ENCODE measurements around the gene NECTIN2. TPM values are rescaled to one million over a fixed set of nuclear protein-coding genes. Genes with fewer than 3 reads are reported as not detected.
"Not testable (repeated sequence)": the region's sequence is repeated elsewhere in the genome, so short reads cannot be mapped to it uniquely, and the experiment has no call there.

The NECTIN2 gene
- total RNA-seq, 1 donor from 2014 or later: 0.35 TPM

DNA sequence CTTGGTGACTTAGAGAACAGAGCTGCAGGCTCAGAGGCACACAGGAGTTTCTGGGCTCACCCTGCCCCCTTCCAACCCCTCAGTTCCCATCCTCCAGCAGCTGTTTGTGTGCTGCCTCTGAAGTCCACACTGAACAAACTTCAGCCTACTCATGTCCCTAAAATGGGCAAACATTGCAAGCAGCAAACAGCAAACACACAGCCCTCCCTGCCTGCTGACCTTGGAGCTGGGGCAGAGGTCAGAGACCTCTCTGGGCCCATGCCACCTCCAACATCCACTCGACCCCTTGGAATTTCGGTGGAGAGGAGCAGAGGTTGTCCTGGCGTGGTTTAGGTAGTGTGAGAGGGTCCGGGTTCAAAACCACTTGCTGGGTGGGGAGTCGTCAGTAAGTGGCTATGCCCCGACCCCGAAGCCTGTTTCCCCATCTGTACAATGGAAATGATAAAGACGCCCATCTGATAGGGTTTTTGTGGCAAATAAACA, 78.2 kb downstream of the NECTIN2 start:
- Mint-ChIP-seq H3K4me1 (peaks cover 8% of the 10 kb centered on the region), H3K9me3 (no peaks in the 10 kb centered on the region), H3K4me3 (no peak overlapping the region), H3K27me3 (peaks cover 20% of the 10 kb centered on the region), H3K27ac (no peak overlapping the region), H3K36me3 (ENCODE audit: low read depth) (no peaks in the 10 kb centered on the region)
- no peak for DNase-seq
- ATAC-seq (ENCODE audit: low read depth): no peak
- TF ChIP-seq, protein P1, sequence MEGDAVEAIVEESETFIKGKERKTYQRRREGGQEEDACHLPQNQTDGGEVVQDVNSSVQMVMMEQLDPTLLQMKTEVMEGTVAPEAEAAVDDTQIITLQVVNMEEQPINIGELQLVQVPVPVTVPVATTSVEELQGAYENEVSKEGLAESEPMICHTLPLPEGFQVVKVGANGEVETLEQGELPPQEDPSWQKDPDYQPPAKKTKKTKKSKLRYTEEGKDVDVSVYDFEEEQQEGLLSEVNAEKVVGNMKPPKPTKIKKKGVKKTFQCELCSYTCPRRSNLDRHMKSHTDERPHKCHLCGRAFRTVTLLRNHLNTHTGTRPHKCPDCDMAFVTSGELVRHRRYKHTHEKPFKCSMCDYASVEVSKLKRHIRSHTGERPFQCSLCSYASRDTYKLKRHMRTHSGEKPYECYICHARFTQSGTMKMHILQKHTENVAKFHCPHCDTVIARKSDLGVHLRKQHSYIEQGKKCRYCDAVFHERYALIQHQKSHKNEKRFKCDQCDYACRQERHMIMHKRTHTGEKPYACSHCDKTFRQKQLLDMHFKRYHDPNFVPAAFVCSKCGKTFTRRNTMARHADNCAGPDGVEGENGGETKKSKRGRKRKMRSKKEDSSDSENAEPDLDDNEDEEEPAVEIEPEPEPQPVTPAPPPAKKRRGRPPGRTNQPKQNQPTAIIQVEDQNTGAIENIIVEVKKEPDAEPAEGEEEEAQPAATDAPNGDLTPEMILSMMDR (IDR thresholded peaks at IDR 0.05): no peak
- intact Hi-C loops (cut with micrococcal nuclease): no loop called here
- CTCF ChIA-PET: no interaction called here
- POLR2A ChIA-PET: interaction anchor here (0.6 kb wide), 1 partner anchor 388 kb away, joined by 3 read pairs; no protein-coding TSS in a partner anchor

DNA sequence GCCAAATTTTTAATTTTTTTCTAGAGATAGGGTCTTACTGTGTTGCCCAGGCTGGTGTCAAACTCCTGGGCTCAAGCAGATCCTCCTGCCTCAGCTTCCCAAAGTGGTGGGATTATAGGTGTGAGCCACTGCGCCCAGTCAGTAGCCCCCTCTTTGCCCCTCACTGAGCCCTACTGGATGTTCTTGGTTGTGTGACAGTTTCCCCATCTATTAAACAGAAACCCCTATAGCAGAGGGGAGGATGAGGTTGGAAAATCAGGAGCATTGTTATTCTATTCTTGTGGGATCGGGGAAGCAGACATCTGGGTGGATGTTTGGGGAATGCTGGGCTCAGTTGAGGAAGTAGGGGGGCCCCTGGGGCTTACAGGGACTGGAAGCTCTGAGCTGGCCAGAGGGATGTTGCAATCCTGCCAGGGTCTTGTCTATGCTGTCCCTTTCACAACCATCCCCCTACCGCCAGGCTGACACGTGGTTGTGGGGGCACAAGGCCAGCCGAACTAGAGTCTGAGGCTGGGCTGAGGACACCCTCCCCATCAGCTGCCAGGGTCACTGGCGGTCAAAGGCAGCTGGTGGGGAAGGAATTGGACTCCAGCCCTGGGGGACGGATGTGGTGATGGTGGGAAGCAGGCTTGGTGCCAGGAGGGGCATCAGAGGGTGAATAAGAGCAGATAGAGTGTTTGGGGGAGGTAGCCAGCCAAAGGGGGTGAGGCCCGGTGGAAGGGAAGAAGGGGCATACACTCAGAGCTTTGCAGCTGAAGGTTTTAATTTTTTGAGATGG, 79.2 kb downstream of the NECTIN2 start:
- ATAC-seq (ENCODE audit: low read depth) (no peak), DNase-seq (no peak)
- H3K36me3 Mint-ChIP-seq (ENCODE audit: low read depth): no peaks in the 10 kb centered on the region
- H3K9me3 Mint-ChIP-seq: no peaks in the 10 kb centered on the region
- TF ChIP-seq, protein P1 (IDR thresholded peaks at IDR 0.05): no peak
- intact Hi-C loops (cut with micrococcal nuclease): no loop called here
- ChIA-PET POLR2A (no interaction called here), CTCF (no interaction called here)
- H3K4me1 Mint-ChIP-seq: peaks cover 8% of the 10 kb centered on the region
- H3K27me3 Mint-ChIP-seq: peaks cover 20% of the 10 kb centered on the region
- H3K4me3 Mint-ChIP-seq: no peak overlapping the region
- H3K27ac Mint-ChIP-seq: no peak overlapping the region

DNA sequence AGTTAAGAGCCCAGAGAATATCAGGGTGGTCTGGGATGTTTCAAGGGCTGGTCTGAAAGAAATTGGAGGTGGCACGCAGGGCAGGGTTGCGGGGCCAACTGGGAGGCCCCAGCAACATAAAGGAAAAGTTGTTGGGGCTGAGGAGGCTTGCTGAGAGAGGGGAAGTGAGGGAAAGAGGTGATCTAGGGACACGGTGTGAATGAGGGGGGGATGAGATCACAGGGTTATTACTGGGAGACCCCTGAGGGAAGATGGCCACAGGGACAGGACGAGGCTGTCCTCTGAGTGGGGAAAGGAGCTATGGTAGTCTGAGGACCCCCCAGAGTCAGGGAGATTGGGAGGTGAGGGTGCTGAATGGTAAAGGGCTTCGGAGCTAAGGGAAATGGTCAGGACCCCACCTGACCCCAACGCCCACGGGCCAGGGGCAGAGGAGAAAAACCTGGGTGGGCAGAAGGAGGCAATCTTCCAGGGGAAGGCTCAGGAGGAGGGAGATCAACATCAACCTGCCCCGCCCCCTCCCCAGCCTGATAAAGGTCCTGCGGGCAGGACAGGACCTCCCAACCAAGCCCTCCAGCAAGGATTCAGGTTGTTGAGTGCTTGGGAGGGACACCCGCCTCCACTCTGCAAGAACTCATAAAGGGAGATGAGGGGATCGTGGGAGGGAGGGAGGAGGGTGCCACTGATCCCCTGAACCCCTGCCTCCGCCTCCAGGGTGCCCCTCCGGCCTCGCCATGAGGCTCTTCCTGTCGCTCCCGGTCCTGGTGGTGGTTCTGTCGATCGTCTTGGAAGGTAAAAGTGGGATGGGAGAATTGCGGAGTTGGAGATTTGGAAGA, 80.4 kb downstream of the NECTIN2 start:
- DNase-seq; H3K9me3 Mint-ChIP-seq; intact Hi-C loops (cut with micrococcal nuclease); H3K4me1 Mint-ChIP-seq; H3K36me3 Mint-ChIP-seq (ENCODE audit: low read depth); H3K27ac Mint-ChIP-seq; CTCF ChIA-PET; POLR2A ChIA-PET: not testable (repeated sequence)
- Mint-ChIP-seq H3K4me3 (peak overlapping the region; percentile 62), H3K27me3 (peaks cover 22% of the 10 kb centered on the region)
- peak; percentile 22 for ATAC-seq (ENCODE audit: low read depth)

DNA sequence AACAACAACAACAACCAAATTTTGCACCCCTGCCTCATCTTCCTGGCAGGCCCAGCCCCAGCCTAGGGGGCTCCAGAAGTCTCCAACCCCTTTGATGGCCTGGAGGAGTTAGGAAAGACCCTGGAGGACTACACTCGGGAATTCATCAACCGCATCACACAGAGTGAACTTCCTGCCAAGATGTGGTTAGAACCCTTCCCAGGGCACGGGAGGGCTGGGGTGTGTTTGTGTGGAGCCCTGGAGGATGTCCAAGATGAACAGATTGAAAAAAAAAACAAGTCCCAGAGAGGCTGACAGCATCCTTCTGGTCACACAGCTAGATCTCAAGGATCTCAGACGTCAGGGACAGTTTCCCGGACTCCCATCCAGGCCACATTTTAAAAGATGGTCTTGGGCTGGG, 81.6 kb downstream of the NECTIN2 start:
- POLR2A ChIA-PET: no interaction called here
- DNase-seq (no peak), ATAC-seq (ENCODE audit: low read depth) (no peak)
- peaks cover 23% of the 10 kb centered on the region for H3K27me3 Mint-ChIP-seq
- intact Hi-C loops (cut with micrococcal nuclease): no loop called here
- TF ChIP-seq, protein P1 (IDR thresholded peaks at IDR 0.05): no peak
- H3K4me1 Mint-ChIP-seq: peaks cover 8% of the 10 kb centered on the region
- H3K27ac Mint-ChIP-seq: no peak overlapping the region
- no peaks in the 10 kb centered on the region for H3K36me3 Mint-ChIP-seq (ENCODE audit: low read depth)
- no peaks in the 10 kb centered on the region for H3K9me3 Mint-ChIP-seq
- H3K4me3 Mint-ChIP-seq: no peak overlapping the region
- CTCF ChIA-PET: no interaction called here

DNA sequence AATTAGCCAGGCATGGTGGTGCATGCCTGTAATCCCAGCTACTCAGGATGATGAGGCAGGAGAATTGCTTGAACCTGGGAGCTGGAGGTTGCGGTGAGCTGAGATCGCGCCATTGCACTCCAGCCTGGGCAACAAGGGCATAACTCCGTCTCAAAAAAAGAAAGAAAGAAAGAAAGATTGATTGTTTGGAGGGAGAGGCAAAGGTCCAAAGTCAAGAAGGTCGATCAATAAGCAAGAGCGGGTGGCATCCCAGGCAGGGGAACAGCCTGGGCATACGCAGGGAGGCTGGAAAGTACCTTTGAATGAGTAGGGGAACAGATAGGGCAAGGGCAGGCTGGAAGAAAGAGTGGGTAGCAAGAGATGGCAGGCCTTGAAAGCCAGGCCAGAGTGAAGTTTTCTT, 84.0 kb downstream of the NECTIN2 start:
- DNase-seq (no peak), ATAC-seq (ENCODE audit: low read depth) (no peak)
- Mint-ChIP-seq H3K36me3 (ENCODE audit: low read depth) (no peaks in the 10 kb centered on the region), H3K9me3 (no peaks in the 10 kb centered on the region), H3K27ac (no peak overlapping the region), H3K4me1 (peaks cover 8% of the 10 kb centered on the region), H3K4me3 (no peak overlapping the region), H3K27me3 (peaks cover 19% of the 10 kb centered on the region)
- TF ChIP-seq, protein P1 (IDR thresholded peaks at IDR 0.05): no peak
- CTCF ChIA-PET: no interaction called here
- intact Hi-C loops (cut with micrococcal nuclease): no loop called here
- POLR2A ChIA-PET: no interaction called here

All from activated B cell treated with CpG ODN at 0.5 μM for 24 hours (primary cell).